SK-N-SH (cell line): Measurements from ENCODE around the gene ARHGDIG.

Source experiments
- GATA2 ChIP-seq: sonication (generic); formaldehyde crosslinking; IDR thresholded peaks from 2 replicates; pipeline ENCODE4 v1.5.0; 2020; ENCODE audit warnings: mild to moderate bottlenecking, missing genetic modification reagents
- TF ChIP-seq, protein P1 (sequence below): fragments of 200-600 bp; sonication (generic); IDR thresholded peaks from 2 replicates; pipeline ENCODE4 v1.6.1; 2017; ENCODE audit warnings: antibody characterized with exemption, mild to moderate bottlenecking, moderate library complexity

DNA sequence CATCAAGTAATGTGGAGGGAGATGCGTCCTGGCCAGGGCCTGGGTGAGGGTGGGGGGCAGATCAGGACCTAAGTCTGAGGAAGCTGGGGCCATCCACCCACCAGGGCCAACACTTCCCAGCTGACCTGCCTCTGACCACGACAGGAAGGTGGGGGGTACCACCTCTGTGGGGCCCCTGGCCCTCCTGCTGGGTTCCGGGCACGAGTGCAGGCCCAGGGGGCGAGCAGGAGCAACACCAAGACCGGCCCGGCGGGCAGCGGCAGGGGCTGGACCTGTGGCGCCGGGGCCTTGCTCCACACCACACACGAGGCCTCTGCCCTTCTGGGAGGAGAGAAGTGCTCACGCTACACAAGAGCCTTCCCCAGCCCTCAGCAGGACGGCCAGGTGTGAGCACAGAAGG lies 15.9 kb downstream of the ARHGDIG start:
- TF ChIP-seq, protein P1, sequence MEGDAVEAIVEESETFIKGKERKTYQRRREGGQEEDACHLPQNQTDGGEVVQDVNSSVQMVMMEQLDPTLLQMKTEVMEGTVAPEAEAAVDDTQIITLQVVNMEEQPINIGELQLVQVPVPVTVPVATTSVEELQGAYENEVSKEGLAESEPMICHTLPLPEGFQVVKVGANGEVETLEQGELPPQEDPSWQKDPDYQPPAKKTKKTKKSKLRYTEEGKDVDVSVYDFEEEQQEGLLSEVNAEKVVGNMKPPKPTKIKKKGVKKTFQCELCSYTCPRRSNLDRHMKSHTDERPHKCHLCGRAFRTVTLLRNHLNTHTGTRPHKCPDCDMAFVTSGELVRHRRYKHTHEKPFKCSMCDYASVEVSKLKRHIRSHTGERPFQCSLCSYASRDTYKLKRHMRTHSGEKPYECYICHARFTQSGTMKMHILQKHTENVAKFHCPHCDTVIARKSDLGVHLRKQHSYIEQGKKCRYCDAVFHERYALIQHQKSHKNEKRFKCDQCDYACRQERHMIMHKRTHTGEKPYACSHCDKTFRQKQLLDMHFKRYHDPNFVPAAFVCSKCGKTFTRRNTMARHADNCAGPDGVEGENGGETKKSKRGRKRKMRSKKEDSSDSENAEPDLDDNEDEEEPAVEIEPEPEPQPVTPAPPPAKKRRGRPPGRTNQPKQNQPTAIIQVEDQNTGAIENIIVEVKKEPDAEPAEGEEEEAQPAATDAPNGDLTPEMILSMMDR, result no peak
- no peak for TF ChIP-seq GATA2 (CRISPR knock-in tag)
